ENCODE results near the gene SLC12A6. TPM values are rescaled to one million over a fixed set of nuclear protein-coding genes. Genes with fewer than 3 reads are reported as not detected.

The SLC12A6 gene
- total and polyA plus RNA-seq, 2 of the 13 experiments (the other 11 are each of a cell fraction or from before 2014, with no cell fraction given), result 15.2 to 30.1 TPM

DNA sequence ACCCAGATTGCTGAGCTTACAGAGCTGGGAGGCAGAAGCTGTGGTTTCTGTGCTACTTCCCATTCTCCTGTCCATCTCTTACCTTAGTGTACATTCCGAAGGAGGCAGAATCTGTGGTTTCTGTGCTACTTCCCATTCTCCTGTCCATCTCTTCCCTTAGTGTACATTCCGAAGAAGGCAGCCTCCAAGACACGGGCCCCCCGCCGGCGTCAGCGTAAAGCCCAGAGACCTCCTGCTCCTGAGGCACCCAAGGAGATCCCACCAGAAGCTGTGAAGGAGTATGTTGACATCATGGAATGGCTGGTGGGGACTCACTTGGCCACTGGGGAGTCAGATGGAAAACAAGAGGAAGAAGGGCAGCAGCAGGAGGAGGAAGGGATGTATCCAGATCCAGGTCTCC is 16.7 kb upstream of the SLC12A6 start (continued):
- TF ChIP-seq, protein P1, sequence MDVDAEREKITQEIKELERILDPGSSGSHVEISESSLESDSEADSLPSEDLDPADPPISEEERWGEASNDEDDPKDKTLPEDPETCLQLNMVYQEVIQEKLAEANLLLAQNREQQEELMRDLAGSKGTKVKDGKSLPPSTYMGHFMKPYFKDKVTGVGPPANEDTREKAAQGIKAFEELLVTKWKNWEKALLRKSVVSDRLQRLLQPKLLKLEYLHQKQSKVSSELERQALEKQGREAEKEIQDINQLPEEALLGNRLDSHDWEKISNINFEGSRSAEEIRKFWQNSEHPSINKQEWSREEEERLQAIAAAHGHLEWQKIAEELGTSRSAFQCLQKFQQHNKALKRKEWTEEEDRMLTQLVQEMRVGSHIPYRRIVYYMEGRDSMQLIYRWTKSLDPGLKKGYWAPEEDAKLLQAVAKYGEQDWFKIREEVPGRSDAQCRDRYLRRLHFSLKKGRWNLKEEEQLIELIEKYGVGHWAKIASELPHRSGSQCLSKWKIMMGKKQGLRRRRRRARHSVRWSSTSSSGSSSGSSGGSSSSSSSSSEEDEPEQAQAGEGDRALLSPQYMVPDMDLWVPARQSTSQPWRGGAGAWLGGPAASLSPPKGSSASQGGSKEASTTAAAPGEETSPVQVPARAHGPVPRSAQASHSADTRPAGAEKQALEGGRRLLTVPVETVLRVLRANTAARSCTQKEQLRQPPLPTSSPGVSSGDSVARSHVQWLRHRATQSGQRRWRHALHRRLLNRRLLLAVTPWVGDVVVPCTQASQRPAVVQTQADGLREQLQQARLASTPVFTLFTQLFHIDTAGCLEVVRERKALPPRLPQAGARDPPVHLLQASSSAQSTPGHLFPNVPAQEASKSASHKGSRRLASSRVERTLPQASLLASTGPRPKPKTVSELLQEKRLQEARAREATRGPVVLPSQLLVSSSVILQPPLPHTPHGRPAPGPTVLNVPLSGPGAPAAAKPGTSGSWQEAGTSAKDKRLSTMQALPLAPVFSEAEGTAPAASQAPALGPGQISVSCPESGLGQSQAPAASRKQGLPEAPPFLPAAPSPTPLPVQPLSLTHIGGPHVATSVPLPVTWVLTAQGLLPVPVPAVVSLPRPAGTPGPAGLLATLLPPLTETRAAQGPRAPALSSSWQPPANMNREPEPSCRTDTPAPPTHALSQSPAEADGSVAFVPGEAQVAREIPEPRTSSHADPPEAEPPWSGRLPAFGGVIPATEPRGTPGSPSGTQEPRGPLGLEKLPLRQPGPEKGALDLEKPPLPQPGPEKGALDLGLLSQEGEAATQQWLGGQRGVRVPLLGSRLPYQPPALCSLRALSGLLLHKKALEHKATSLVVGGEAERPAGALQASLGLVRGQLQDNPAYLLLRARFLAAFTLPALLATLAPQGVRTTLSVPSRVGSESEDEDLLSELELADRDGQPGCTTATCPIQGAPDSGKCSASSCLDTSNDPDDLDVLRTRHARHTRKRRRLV (CRISPR knock-in tag; IDR thresholded peaks at IDR 0.05), result no peak
- TF ChIP-seq NONO (IDR thresholded peaks at IDR 0.05), result no peak
- no peak for TF ChIP-seq NONO (CRISPR knock-in tag; conservative IDR thresholded peaks at IDR 0.05)
- TF ChIP-seq ZNF232 (CRISPR knock-in tag; IDR thresholded peaks at IDR 0.05; ENCODE audit: borderline replicate concordance), result no peak
- no peak for TF ChIP-seq U2AF1 (optimal IDR thresholded peaks at IDR 0.05; ENCODE audit: low read depth, low read length)
- no peak for TF ChIP-seq HNF4G (IDR thresholded peaks at IDR 0.05; ENCODE audit: borderline replicate concordance, low read depth, low read length)
- no peak for TF ChIP-seq HNF4G (CRISPR knock-in tag; IDR thresholded peaks at IDR 0.05; ENCODE audit: borderline replicate concordance, low read depth)
- no peak for TF ChIP-seq MED13 (CRISPR knock-in tag; IDR thresholded peaks at IDR 0.05)
- TF ChIP-seq MLXIP (CRISPR knock-in tag; IDR thresholded peaks at IDR 0.05; ENCODE audit: borderline replicate concordance), result no peak
- TF ChIP-seq ZNF558 (CRISPR knock-in tag; IDR thresholded peaks at IDR 0.05; ENCODE audit: borderline replicate concordance), result no peak
- no peak for TF ChIP-seq SMC3 (IDR thresholded peaks at IDR 0.05; ENCODE audit: low read length)

All from HepG2 (cell line).